MM.1S (cell line): ENCODE data around the gene KHDRBS2.
A peak's percentile ranks its signal among the peaks of the same experiment; 100 is the strongest.

Experiments used
- CTCF ChIP-seq: fragments of 300-600 bp; sonication (generic); IDR thresholded peaks from 2 replicates; pipeline ENCODE4 v1.5.1; 2016; ENCODE audit warnings: antibody characterized with exemption, low read length, mixed read lengths
- EZH2 ChIP-seq: fragments of 300-600 bp; sonication (generic); optimal IDR thresholded peaks from 2 replicates; pipeline ENCODE3; 2017; ENCODE audit warnings: low read depth, mild to moderate bottlenecking, antibody characterized with exemption, low read length, mixed read lengths

GRCh38 chr6:62283796-62284411, 2.1 kb downstream of the KHDRBS2 start:
- TF ChIP-seq EZH2: no peak
- peak; percentile 70 for TF ChIP-seq CTCF
